Colonic mucosa (tissue), 4 donors: ENCODE results near the gene COL24A1. TPM values are rescaled to one million over a fixed set of nuclear protein-coding genes. Genes with fewer than 3 reads are reported as not detected.
"Not testable (repeated sequence)": the region's sequence is repeated elsewhere in the genome, so short reads cannot be mapped to it uniquely, and the experiment has no call there.

Experiments used
- DNase-seq: peaks from one replicate; pipeline ENCODE4 v3.0.0-alpha.2; 2020
- H3K27ac ChIP-seq: fragments of 200-600 bp; one replicate; pipeline ENCODE4 v1.8.0; 2021
- H3K27me3 ChIP-seq: fragments of 200-600 bp; one replicate; pipeline ENCODE4 v1.8.0; 2021
- H3K36me3 ChIP-seq: fragments of 200-600 bp; one replicate; pipeline ENCODE4 v1.8.0; 2021
- H3K4me1 ChIP-seq: fragments of 200-600 bp; one replicate; pipeline ENCODE4 v1.8.0; 2021; ENCODE audit warnings: mild to moderate bottlenecking
- H3K4me3 ChIP-seq: fragments of 200-600 bp; one replicate; pipeline ENCODE4 v1.8.0; 2021
- H3K9ac ChIP-seq, 2 donors: one replicate each; pipeline ENCODE4 v1.7.0; 2013; ENCODE audit warnings: control low read depth in 2 of 2, low read depth in 2 of 2, low read length in 2 of 2
- H3K9me3 ChIP-seq: fragments of 200-600 bp; one replicate; pipeline ENCODE4 v1.8.0; 2021
- CTCF ChIP-seq: fragments of 200-600 bp; IDR thresholded peaks from one replicate; pipeline ENCODE4 v1.8.0; 2022; ENCODE audit warnings: antibody characterized with exemption, mild to moderate bottlenecking
- intact Hi-C: fragments of 100-400 bp; cut with DNase I; formaldehyde crosslinking; loops from one replicate; pipeline ENCODE4 v1.14.1; 2022
- total RNA-seq, 2 donors: library from RNA; stranded (reverse); fragmentation: NEBNext Ultra II Directional in 1 of 2; extraction: Animal tissue kit (Norgen Biotek cat#: 25700) in 1 of 2; gene quantifications; one replicate each; pipeline ENCODE4 v1.2.1, GENCODE V29; 2021
- donor health status: healthy.
- donor health status: DM: no; HTN: no; CAD: no.
- donor health status: DM: no; HTN: no; CAD: no.

Gene COL24A1
- total RNA-seq, 2 donors from 2014 or later = 0.02 to 0.40 TPM

- H3K4me3 ChIP-seq = no peak overlapping the region
- no peak overlapping the region for H3K27ac ChIP-seq
- TF ChIP-seq CTCF = no peak
- H3K9me3 ChIP-seq = no peaks in the 10 kb centered on the region
- intact Hi-C loops = no loop called here
- DNase-seq = no peak
- H3K9ac ChIP-seq = no peak overlapping the region
- no peaks in the 10 kb centered on the region for H3K27me3 ChIP-seq
- no peaks in the 10 kb centered on the region for H3K4me1 ChIP-seq
- H3K36me3 ChIP-seq = no peaks in the 10 kb centered on the region
These were observed 71.6 kb downstream of the COL24A1 start for GRCh38 chr1:86084998-86085397.

- TF ChIP-seq CTCF = no peak
- intact Hi-C loops = no loop called here
- Histone ChIP-seq H3K9me3 (no peaks in the 10 kb centered on the region), H3K36me3 (no peaks in the 10 kb centered on the region), H3K4me3 (no peak overlapping the region), H3K9ac (no peak overlapping the region), H3K27ac (no peak overlapping the region), H3K4me1 (no peaks in the 10 kb centered on the region), H3K27me3 (no peaks in the 10 kb centered on the region)
- DNase-seq = no peak
These were observed 74.4 kb downstream of the COL24A1 start for GRCh38 chr1:86082183-86082582.

DNA sequence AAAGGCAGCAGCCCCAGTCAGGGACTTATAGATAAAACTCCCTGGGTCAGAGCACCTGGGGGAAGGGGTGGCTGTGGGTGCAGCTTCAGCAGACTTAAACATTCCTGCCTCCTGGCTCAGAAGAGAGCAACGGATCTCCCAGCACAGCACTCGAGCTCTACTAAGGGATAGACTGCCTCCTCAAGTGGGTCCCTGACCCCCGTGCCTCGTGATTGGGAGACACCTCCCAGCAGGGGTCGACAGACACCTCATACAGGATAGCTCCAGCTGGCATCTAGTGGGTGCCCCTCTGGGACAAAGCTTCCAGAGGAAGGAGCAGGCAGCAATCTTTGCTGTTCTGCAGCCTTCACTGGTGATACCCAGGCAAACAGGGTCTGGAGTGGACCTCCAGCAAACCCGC, 84.1 kb downstream of the COL24A1 start:
- H3K27me3 ChIP-seq, H3K4me1 ChIP-seq, H3K9ac ChIP-seq, H3K27ac ChIP-seq, intact Hi-C loops, H3K9me3 ChIP-seq, H3K36me3 ChIP-seq, H3K4me3 ChIP-seq, DNase-seq: not testable (repeated sequence)

DNA sequence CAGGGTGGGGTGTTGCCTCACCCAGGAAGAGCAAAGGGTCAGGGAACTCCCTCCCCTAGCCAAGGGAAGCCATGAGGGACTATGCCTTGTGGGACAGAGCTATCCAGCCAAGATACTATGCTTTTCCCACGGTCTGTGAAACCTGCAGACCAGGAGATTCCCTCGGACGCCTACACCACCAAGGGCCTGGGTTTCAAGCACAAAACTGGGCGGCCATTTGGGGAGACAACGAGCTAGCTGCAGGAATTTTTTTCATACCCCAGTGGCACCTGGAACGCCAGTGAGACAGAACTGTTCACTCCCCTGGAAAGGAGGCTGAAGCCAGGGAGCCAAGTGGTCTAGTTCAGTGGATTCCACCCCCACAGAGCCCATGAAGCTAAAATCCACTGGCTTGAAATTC, 84.7 kb downstream of the COL24A1 start:
- H3K9ac ChIP-seq, H3K4me3 ChIP-seq, H3K9me3 ChIP-seq, H3K27me3 ChIP-seq, H3K36me3 ChIP-seq, H3K27ac ChIP-seq, intact Hi-C loops, DNase-seq, H3K4me1 ChIP-seq: not testable (repeated sequence)

GRCh38 chr1:86069757-86070145, 86.8 kb downstream of the COL24A1 start:
- Histone ChIP-seq H3K27me3 (no peaks in the 10 kb centered on the region), H3K4me1 (no peaks in the 10 kb centered on the region), H3K36me3 (no peaks in the 10 kb centered on the region), H3K9me3 (no peaks in the 10 kb centered on the region), H3K4me3 (no peak overlapping the region), H3K27ac (no peak overlapping the region), H3K9ac (no peak overlapping the region)
- no peak for DNase-seq
- intact Hi-C loops = no loop called here
- no peak for TF ChIP-seq CTCF

DNA sequence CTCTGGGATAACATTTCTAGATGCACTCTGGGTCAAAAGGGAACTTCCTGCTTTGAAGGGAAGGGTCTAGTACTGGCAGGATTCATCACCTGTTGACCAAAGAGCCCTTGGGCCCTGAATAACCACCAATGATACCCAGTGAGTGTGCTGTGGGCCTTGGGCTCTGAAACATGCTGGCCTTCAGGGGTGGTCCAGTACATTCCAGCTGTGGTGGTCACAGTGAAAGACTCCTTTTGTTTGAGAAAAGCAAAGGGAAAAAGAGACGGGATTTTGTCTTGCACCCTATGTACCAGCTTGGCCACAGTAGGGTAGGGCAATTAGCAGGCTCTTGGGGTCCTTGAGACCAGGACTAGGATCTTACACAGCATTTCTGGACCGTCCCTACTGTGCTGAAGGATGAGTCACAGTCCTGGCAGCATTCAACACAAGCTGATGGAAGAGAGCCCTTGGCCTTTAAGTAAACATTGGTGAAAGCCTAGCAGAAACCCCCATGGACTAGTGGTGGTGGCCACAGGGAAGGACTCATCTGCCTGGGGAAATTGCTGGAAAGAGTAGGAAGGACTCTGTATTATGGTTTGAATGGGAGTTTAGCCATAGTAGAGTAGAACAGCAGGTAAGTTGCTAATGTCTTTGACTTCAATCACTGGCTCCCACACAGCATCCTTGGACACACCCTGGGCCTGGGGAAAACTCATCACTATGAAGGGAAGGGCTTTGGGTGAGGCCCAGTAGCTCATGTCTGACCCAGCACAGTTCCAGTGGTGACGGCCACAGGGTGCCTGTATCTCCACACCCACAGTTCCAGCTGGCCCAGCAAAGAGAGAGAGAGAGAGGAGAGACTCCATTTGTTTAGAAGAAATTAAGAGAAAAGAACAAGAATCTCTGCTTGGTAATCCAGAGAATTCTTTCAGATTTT, 87.5 kb downstream of the COL24A1 start:
- Histone ChIP-seq H3K9me3 (no peaks in the 10 kb centered on the region), H3K27me3 (no peaks in the 10 kb centered on the region), H3K27ac (no peak overlapping the region), H3K9ac (no peak overlapping the region), H3K4me1 (no peaks in the 10 kb centered on the region), H3K4me3 (no peak overlapping the region), H3K36me3 (no peaks in the 10 kb centered on the region)
- TF ChIP-seq CTCF = no peak
- intact Hi-C loops = no loop called here
- DNase-seq = no peak
